Retina (tissue), 1 donor: ENCODE measurements around the gene FHIT.

Experiments
- DNase-seq: peaks from one replicate; pipeline ENCODE4 v3.0.0-alpha.2; 2016

The FHIT gene

GRCh38 chr3:60384341-60384740 is 866.9 kb downstream of the FHIT start:
- no peak for DNase-seq

GRCh38 chr3:60383345-60383744 is 867.9 kb downstream of the FHIT start:
- DNase-seq, result no peak

- no peak for DNase-seq
Observed at GRCh38 chr3:60366486-60366885, 884.8 kb downstream of the FHIT start.

- DNase-seq, result no peak
Observed at GRCh38 chr3:60365360-60365759, 885.9 kb downstream of the FHIT start.

GRCh38 chr3:60364475-60364874 is 886.8 kb downstream of the FHIT start:
- DNase-seq, result no peak

- no peak for DNase-seq
Observed at GRCh38 chr3:60363817-60364216, 887.4 kb downstream of the FHIT start.

GRCh38 chr3:60355825-60356224 is 895.4 kb downstream of the FHIT start:
- DNase-seq, result no peak

GRCh38 chr3:60351481-60351880 is 899.8 kb downstream of the FHIT start:
- DNase-seq, result no peak

- no peak for DNase-seq
Observed at GRCh38 chr3:60344340-60344739, 906.9 kb downstream of the FHIT start.

- DNase-seq, result no peak
Observed at GRCh38 chr3:60343831-60344230, 907.4 kb downstream of the FHIT start.

GRCh38 chr3:60339304-60339703 is 911.9 kb downstream of the FHIT start:
- DNase-seq, result no peak

GRCh38 chr3:60337421-60337820 is 913.8 kb downstream of the FHIT start:
- DNase-seq, result no peak

- no peak for DNase-seq
Observed at GRCh38 chr3:60336061-60336460, 915.2 kb downstream of the FHIT start.

GRCh38 chr3:60333710-60334109 is 917.5 kb downstream of the FHIT start:
- DNase-seq, result no peak

- no peak for DNase-seq
Observed at GRCh38 chr3:60330107-60330506, 921.1 kb downstream of the FHIT start.

- DNase-seq, result no peak
Observed at GRCh38 chr3:60325610-60326170, 925.6 kb downstream of the FHIT start.

GRCh38 chr3:60323651-60324050 is 927.6 kb downstream of the FHIT start:
- no peak for DNase-seq

GRCh38 chr3:60323180-60323579 is 928.1 kb downstream of the FHIT start:
- no peak for DNase-seq

GRCh38 chr3:60322298-60322856 is 928.9 kb downstream of the FHIT start:
- no peak for DNase-seq

- no peak for DNase-seq
Observed at GRCh38 chr3:60319179-60319858, 931.9 kb downstream of the FHIT start.

GRCh38 chr3:60316121-60316797 is 935.0 kb downstream of the FHIT start:
- no peak for DNase-seq

- DNase-seq, result no peak
Observed at GRCh38 chr3:60313951-60314461, 937.2 kb downstream of the FHIT start.

GRCh38 chr3:60313231-60313798 is 937.9 kb downstream of the FHIT start:
- DNase-seq, result no peak
